NCI-H1694 treated with DMSO at 0.1 percent for 48 hours (cell line): ENCODE measurements around the gene WDFY1.
"Not testable (repeated sequence)": the region's sequence is repeated elsewhere in the genome, so short reads cannot be mapped to it uniquely, and the experiment has no call there.

Experiments used
- DNase-seq: peaks from one replicate; lab custom pipeline; 2025; lab: John Stamatoyannopoulos, UW

WDFY1 gene

DNA sequence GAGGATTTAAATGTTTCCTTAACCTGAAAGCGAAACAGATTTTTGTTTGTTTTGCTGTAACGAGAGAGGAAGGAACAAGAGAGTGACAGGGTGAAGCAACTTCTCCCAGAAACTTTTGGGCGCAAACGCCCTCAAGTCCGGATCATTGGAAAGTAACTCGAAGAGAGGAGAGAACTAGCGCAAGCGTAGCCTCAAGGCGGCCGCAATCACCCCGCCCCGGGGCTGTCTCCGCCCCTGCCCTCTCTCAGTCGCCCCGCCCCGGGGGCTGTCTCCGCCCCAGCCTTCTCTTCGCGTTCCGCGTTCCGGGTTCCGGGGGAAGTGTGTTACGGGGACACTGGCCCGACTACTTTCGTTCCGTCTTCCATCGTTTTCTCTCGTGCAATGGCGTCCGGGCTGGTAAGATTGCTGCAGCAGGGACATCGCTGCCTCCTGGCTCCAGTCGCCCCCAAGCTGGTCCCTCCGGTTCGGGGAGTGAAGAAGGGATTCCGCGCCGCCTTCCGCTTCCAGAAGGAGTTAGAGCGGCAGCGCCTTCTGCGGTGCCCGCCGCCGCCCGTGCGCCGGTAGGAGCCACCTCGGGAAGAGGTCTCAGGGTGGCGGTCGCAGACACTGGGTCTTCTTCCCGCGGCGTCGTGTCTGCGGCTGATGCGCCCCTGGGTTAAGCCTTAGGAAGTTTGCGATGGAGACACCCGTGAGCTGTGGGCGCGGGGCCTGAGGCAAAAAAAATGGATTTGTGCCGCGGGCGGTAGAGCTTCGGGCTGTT lies 12.1 kb upstream of the WDFY1 start, which contains the start of gene MRPL44:
TSS of gene MRPL44 (plus strand) at position 372 of the 760 bp plus-strand sequence. CDS start at position 382, 10 bp downstream.
- DNase-seq, result peak; percentile 83

DNA sequence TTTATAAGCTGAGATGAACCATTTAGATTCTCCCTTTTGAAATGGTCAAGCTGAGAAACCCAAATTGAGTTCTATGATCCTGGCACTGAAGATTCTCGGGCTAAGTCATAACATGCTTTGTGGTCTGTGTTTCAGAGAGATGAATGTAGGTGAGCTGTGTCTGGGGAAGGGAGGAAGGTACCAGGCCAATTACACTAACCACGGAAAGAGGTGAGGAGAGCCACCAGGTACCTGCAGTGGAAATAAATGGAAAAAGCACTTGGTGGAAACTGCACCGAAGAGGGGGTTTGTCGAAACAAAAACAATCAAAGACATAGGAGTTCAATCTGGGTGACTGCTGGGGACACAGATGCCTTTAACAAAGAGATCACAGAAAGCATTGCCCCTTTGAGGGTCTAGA lies 11.2 kb upstream of the WDFY1 start:
- no peak for DNase-seq

DNA sequence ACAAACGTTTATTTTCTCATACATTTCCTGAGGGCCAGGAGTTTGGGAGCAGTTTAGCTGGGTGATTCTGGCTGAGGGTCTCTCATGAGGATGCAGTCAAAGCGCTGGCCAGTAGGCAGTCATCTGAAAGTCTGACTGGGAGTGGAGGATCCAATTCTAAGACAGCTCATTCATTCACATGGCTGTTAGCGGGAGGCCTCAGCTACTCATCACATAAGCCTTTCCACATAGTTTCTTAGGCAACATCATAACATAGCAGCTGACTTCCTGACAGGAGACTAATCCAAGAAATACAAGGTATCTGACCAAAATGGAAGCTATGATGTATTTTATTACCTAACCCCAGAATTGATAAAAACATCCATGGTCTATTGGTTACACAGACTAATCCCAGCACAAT lies 9.3 kb upstream of the WDFY1 start:
- no peak for DNase-seq

DNA sequence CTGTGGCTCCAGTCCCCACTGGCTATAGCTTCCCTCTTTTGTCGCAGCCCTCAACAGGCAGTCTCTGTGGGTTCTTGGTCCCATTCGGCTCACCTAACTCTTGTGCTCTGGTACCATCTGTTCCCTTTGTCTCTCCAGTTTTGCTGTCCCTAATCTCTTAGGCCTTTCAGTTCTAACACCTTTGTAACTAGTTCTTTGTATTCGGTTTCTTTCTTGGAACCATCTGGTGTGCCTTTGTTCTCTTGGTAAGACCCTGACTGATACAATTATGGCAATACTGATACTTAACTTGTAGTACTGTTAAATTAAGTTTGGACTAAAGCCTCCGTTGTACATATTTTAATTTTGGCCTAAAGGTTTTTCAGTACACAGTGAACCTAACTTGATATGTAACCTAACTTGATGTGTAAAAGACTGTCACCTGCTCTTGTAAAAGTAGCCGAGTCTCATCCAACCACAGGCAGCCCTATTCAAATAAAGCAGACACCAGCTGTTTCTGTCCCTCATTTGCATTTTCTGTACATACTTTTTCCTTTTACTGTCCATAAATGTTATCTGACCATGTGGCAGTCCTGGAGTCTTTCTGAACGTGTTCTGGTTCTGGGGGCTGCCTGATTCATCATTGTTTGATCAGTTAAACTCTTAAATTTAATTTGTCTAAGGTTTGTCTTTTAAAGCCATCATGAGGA lies 7.3 kb upstream of the WDFY1 start:
- no peak for DNase-seq

DNA sequence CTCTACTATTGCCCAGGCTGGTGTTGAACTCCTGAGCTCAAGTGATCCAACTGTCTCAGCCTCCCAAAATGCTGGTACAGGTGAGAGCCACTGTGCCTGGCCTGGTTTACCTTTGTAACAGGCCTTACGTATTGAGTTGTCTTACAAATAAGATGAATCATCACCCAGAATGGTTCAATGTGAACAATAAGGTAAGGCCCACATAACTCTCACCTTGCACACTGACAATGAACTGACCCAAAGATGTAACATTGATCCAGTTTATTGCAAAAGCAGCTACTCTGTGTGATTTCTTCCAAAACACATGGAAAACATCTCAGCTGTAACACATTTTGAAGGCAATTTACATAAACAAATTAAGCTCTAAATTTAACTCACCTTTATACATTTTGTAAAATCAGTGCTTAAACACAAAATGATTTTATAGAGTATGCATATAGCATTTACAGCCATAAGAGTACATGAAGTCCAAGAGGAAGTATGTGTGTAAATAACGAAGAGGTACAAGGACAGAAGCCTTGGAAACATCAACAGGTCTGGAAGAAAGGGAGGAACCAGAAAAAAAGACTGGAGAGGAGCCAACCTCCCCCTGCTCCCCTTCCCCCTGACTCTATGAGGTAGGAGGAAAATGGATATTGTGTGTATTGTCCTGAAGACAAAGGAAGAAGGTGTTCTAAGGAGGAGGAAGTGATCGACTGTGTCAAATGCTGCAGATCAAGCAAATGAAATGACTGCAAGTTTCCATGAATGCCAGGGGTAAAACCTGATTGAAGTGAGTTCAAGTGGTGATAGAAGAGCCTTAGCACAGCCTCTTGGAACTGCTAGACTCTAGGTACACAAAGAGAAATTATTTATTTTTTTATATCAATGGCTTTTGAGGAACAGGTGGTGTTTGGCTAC lies 5.6 kb upstream of the WDFY1 start:
- DNase-seq, result no peak

DNA sequence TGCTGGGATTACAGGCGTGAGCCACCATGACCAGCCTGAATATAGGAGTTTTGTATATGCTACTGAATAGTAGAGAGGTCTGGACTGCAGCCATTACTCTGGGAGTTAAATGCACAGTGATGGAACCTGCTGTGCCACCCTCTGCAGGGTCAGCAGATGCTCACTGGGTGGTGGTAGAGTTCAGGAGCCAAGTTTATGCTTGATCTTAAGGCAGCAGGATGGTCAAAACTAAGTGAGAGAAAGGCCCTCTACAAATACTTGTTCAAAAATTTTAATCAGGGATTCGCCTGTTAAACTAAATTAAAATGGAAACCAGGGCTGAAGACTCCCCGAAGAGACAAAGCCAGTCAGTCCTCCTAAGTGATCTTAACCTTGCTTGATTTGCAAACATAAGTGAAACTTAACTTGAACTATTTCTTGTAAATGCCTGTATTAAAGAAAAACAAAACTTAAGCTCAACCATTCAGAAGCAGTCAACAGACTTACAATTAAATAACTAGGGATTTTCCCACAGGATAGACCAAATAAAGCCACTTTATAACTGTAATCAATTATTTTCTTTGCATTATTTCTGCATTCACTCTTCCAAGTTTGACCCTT lies 4.2 kb upstream of the WDFY1 start:
- no peak for DNase-seq

DNA sequence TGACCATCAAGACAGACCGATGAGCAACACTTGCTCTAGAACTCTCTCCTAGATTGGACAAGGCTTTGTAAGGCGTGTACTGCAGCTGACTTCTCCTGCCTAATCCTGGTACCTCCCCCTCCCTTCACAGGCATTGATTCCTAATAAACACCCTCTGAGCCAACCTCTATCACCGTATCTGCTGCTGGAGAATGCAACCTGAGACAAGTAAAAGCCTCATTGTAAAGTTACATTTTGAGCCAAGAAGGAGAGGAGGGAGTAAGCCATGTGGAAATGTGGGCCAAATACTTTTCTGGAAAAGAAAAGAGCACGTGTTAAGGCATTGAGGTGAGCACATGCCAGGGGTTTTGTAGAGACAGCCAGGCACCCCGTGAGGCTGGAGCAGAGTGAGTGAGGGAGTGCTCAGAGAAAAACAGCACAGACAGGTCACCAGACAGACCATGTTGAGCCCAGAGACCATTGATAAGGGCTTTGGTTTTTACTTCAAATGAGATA lies 2.6 kb upstream of the WDFY1 start:
- no peak for DNase-seq

DNA sequence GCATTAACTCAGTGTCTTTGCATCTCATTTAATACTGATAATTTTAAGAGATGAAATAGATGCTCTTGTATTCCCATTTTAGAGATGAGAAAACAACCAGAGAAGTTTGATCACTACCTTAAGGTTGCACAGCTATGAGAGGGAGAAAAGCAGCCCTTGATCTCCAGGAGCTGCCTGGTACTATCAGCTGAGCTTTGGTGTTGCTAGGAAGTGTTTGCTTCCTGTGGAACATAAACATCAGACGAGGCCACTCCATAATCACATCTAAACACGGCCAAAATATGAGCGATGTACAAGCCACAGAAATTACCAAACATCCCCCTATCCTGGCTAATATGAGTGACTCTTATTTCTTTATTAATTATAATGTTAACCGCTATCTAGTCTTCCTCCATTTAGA lies 620 bp upstream of the WDFY1 start:
- no peak for DNase-seq

DNA sequence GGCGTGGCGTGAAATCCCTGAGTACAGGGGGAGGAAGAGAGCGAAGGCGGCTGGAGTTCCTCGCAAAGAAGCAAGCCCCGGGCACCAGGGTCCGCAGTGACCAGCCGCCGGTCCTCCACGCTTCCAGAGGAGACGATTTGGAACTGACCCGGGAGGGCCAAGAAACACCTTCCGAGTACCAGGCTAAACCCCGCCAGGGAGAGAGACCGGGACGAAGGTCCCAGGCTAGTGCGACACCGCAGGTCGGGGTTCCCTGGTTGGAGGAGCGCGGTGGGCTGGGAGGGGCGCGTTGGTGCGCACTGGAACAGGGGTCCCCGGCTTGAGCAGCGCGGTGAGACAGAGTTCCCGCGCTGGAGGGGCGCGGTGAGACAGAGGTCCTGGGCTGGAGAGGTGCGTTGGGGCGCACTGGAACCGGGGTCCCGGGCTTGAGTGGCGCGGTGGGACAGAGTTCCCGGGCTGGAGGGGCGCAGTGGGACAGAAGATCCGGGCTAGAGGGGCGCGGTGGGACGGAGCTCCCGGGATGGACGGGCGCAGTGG lies 901 bp downstream of the WDFY1 start:
- DNase-seq, result no peak

DNA sequence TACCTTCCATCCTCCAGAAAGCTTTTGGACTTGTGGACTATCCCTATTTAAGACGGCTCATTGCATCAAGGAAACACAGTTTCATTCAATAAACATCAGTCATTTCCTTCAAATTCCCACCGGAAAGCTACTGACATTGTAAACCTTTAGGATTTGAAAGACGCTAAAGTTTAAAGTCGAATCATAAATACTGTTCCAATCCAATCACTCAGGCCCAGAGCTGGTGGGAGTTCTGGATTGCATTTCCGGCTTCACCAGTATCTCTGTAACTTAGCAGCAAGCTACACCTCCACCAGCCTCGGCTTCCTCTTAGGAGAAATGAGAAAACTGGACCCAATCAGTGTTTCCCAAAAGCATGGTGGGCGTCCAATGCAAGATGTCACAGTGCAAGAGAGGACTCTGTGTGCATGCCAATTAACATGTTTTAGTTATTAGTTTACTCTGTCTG lies 1.6 kb downstream of the WDFY1 start:
- no peak for DNase-seq

DNA sequence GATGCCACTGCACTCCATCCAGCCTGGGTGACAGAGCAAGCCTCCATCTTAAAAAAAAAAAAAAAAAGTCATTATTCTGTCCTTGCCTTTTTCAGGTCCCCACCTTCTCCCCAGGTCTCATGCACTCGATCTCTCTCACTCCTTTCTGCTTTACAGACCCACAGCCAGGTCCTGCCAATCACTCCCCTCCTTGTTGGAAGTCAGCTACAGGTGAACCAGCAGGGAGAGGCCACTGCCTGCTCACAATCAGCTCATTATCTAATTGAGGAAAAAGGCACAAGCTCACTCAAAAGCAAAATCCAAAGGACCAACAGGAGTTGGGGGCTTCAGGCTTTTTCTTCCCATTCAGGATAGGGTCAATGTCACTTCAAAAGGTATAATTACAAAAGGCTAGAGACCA lies 2.0 kb downstream of the WDFY1 start:
- DNase-seq, result no peak

DNA sequence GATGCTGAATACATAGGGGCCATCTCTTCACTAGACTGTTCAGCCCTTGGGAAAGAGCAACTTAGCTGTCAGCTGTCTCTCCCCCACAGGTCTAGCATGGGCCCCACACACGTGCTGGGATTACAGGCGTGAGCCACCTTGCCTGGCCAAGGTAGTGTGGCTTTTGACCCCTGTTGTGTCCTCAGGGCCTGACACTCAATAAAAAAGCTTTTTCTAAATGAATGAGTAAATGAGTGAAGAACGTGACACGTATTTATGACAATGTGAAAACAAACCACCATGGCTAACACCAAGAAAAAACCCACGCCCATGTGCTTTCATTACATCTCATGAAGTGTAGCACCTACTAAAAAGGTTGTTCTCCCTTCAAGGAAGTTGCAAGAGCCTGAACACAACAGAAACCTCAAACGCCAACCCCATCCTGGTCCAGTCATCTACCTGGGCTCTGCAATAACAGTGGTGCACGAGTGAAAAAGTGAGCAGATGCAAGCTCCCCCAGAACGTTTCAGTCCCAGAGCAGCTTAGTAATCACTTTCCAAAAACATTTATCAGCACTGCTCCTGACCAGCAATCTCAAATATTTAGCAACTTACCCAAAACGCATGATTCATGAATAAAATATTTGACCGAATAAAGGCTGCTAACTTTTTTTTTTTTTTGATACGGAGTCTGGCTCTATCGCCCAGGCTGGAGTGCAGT lies 3.4 kb downstream of the WDFY1 start:
- no peak for DNase-seq

DNA sequence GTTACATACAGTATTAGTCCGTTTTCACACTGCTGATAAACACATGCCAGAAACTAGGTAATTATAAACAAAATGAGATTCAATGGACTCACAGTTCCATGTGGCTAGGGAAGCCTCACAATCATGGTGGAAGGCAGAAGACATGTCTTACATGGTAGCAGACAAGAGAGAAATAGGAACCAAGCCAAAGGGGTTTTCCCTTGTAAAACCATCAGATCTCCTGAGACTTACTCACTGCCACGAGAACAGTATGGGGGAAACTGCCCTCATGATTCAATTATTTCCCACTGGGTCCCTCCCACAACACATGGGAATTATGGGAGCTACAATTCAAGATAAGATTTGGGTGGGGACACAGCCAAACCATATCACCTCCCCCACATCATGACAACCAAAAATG lies 5.7 kb downstream of the WDFY1 start:
- not testable (repeated sequence) for DNase-seq

DNA sequence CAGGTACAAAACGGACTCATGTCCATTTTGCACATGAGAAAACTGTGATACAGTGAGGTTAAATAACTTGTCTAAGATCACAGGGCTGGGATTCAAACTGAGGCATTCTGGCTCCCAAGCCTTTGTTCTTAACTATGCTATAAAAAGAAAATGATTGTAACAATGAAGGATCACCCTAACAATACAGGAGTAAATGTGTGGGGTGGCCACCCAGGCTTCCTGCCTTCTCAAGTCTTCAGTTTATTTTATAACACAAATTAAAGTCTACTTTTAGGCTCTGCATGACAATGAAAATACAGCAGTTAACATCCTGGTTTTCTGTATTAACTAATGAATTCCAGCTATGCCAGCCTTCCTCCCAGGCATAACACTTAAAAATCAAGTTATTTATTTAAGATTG lies 7.6 kb downstream of the WDFY1 start:
- DNase-seq, result no peak

DNA sequence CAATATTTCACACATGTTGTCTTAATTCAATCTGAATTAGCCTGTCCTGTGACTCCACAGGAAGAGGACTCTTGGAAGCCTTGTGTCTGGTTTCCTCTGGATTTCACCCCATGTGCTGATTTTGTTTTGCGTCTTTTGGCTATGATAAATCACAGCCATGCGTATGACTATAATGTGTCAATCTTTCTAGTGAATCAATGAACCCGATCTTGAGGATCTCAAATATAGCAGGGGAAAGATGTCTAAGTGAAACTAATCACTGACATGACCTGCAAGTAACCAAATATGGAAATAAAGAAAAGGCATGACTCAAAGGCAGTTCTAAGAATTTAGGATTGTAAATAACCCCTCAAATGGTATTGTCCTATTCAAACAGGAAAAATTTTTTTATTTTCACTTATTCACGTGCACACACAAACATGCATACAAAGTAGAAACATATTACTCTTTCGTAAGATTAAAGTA lies 8.2 kb downstream of the WDFY1 start:
- DNase-seq, result no peak

DNA sequence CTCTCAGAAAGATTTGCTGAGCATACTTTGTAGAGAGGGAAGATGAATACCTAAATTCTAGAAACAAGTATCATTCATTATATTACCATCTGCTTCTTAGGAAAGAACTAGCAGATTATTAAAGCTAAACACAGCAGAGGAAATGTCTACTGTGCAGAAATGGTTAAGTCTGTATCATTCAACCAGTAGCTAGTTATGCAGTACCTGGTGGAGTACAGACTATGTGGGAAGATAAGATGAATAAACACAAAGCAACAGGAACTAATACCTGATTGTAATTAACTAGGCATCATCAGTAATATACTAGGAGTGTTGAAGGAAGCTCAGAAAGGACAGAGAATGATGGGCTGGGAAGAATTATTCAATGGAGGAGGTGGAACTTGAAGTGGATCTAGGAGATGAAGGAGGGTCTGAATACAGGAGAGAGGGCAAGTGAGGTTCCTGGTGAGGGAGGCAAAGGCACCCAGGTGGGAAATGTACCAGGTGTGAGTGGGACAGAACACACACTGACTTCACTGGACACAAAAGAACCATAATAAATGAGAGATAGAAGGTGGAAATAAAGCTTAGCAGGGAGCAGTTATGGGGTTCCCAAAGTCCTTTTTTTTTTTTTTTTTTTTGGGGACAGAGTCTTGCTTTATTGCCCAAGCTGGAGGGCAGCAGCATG lies 9.5 kb downstream of the WDFY1 start:
- DNase-seq, result no peak

DNA sequence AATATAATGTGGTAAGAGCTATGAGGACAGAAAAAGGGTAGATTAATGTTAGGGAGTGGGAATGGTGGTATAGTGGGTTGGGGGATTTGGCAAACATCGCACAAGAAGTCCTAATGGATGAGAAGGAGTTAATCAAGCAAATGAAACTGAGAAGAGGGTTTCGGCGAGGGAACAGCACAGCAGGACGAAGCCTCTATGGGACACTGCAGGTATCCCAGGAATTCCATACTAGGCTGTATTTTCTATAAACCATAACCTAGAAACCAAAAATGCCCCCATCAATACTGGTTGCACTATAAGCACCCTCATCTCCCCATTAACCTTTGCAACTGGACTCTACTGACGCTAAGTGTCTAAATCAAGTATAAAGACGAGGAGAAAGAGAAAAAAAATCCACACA lies 10.3 kb downstream of the WDFY1 start:
- no peak for DNase-seq

DNA sequence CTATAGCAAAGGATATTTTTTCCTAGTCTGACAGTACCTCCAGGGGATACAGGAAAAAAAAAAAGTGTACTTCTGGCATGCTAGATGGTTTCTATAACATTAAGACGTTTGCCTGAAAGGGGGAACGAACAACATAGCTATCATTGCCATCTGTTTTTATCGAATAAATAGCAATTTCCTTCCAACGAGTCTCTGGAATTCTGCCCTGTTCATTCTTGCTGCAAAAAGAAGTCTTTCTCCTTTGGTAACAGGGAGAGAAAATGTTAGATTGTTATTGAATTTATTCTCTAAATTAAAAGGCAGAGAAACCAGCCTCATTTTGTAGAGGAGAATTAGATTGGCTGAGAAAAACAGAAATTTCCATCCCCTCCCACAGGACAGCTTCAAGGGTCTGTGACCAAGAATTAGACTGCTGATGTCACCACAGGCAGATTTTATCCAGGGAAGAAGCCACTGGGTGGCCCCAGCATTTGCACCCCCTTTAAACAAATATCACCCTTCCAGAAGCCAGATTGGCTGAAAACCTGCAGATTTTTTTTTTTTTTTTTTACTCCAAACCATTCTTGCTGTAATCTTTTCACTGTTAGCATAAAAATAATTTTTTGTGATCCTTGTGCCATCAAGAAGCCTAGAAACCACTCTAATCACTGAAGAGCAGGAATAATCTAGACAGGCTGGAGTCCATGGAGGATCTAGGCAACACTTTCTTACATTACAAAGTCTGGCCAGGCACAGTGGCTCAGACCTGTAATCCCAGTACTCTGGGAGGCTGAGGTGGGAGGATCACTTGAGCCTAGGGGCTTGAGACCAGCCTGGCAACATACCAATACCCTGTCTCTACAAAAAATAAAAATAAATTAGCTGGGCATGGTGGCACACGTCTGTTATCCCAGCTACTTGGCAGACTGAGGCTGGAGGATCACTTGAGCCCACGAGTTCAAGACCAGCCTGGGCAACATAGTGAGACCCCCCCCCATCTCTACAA lies 12.0 kb downstream of the WDFY1 start:
- no peak for DNase-seq
